MM.1S (cell line): ENCODE measurements around the gene KCNT1.

Experiments
- EZH2 ChIP-seq: fragments of 300-600 bp; sonication (generic); optimal IDR thresholded peaks from 2 replicates; pipeline ENCODE3; 2017; ENCODE audit warnings: low read depth, mild to moderate bottlenecking, antibody characterized with exemption, low read length, mixed read lengths
- EZH2phosphoT487 ChIP-seq: fragments of 300-600 bp; sonication (generic); IDR thresholded peaks from 2 replicates; pipeline ENCODE4 v1.6.1; 2018; ENCODE audit warnings: antibody characterized with exemption, low read length
- TF ChIP-seq, protein P1 (sequence below): fragments of 300-600 bp; sonication (generic); IDR thresholded peaks from 2 replicates; pipeline ENCODE4 v1.5.1; 2016; ENCODE audit warnings: antibody characterized with exemption, low read length, mixed read lengths

DNA sequence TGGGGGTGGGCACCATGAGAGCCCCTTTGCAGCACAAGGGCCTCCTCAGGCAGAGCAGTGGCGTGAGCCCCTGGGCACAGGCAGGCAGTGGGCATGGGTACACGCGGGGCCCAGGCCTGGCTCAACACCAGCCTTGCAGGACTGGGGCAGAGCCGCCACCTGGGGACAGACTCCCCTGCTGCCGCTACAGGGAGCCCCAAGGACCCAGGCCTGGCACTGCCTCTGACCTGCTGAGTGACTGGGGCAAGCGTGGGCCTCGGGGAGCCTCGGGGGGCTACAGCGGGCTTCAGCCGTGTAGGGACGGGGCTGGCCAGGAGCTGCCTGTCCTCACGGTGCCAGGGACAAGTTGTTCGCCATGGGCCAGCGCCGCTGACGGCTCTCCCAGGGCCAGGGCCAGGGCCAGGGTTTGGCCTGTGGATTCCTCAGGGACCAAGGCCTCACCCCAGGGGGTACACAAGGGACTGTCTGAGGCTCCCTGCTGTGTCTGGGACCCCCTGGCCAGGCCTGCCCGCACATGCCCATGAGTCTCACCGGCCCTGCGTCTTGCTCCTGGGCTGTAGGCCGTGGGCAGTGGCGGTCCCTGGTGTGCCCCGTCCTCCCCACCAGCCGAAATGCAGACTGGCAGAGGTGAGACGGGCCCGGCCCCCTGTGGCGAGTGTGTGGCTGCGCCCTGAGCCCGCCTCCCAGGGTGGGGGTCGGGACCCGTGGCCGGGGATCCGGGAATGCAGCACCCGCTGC, 42.5 kb downstream of the KCNT1 start:
- TF ChIP-seq EZH2 (no peak), EZH2phosphoT487 (no peak)
- TF ChIP-seq, protein P1, sequence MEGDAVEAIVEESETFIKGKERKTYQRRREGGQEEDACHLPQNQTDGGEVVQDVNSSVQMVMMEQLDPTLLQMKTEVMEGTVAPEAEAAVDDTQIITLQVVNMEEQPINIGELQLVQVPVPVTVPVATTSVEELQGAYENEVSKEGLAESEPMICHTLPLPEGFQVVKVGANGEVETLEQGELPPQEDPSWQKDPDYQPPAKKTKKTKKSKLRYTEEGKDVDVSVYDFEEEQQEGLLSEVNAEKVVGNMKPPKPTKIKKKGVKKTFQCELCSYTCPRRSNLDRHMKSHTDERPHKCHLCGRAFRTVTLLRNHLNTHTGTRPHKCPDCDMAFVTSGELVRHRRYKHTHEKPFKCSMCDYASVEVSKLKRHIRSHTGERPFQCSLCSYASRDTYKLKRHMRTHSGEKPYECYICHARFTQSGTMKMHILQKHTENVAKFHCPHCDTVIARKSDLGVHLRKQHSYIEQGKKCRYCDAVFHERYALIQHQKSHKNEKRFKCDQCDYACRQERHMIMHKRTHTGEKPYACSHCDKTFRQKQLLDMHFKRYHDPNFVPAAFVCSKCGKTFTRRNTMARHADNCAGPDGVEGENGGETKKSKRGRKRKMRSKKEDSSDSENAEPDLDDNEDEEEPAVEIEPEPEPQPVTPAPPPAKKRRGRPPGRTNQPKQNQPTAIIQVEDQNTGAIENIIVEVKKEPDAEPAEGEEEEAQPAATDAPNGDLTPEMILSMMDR: no peak
